ENCODE data around the gene KCNG4.

The KCNG4 gene

GRCh38 chr16:84196727-84197394 is 43.0 kb downstream of the KCNG4 start:
- DNase-seq (ENCODE audit: low read depth in 2 of 2) = no peak
- H3K4me3 ChIP-seq (replicated peaks in 1 of 2; ENCODE audit: low read depth in 2 of 2, low read length in 2 of 2) = no peak overlapping the region

DNA sequence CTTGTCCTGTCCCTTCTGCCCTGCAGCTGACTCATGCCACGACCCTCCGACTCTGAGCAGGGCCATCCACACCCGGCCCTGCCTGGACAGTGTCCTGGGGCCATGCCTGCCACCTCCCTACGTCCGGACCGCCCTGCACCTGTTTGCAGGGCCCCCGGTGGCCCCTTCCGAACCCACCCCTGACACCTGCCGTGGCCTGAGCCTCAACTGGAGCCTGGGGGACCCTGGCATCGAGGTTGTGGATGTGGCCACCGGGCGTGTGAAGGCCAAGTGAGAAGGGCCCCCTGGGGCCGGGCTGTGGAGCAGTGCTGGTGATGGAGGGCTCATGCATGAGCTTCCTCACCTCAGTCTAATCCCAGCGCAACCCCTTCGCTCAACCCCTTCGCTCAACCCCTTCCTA is 43.7 kb downstream of the KCNG4 start:
- no peak for DNase-seq (ENCODE audit: low read depth in 2 of 2)
- TF ChIP-seq, protein P1, sequence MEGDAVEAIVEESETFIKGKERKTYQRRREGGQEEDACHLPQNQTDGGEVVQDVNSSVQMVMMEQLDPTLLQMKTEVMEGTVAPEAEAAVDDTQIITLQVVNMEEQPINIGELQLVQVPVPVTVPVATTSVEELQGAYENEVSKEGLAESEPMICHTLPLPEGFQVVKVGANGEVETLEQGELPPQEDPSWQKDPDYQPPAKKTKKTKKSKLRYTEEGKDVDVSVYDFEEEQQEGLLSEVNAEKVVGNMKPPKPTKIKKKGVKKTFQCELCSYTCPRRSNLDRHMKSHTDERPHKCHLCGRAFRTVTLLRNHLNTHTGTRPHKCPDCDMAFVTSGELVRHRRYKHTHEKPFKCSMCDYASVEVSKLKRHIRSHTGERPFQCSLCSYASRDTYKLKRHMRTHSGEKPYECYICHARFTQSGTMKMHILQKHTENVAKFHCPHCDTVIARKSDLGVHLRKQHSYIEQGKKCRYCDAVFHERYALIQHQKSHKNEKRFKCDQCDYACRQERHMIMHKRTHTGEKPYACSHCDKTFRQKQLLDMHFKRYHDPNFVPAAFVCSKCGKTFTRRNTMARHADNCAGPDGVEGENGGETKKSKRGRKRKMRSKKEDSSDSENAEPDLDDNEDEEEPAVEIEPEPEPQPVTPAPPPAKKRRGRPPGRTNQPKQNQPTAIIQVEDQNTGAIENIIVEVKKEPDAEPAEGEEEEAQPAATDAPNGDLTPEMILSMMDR (IDR thresholded peaks at IDR 0.05; ENCODE audit: low read depth, low read length) = no peak
- no peak overlapping the region for H3K4me3 ChIP-seq (replicated peaks in 1 of 2; ENCODE audit: low read depth in 2 of 2, low read length in 2 of 2)

More at GRCh38 chr16:84196727-84197394, 43.0 kb downstream of the KCNG4 start:
- TF ChIP-seq, protein P1 (IDR thresholded peaks at IDR 0.05; ENCODE audit: low read depth, low read length) = no peak

GRCh38 chr16:84195201-84196093 is 44.4 kb downstream of the KCNG4 start:
- no peak overlapping the region for H3K4me3 ChIP-seq (replicated peaks in 1 of 2; ENCODE audit: low read depth in 2 of 2, low read length in 2 of 2)
- DNase-seq (ENCODE audit: low read depth in 2 of 2) = no peak
- TF ChIP-seq, protein P1 (IDR thresholded peaks at IDR 0.05; ENCODE audit: low read depth, low read length) = no peak

- H3K4me3 ChIP-seq (replicated peaks in 1 of 2; ENCODE audit: low read depth in 2 of 2, low read length in 2 of 2) = no peak overlapping the region
- TF ChIP-seq, protein P1 (IDR thresholded peaks at IDR 0.05; ENCODE audit: low read depth, low read length) = no peak
- DNase-seq (ENCODE audit: low read depth in 2 of 2) = no peak
Measured at GRCh38 chr16:84194470-84195200, 45.2 kb downstream of the KCNG4 start.

DNA sequence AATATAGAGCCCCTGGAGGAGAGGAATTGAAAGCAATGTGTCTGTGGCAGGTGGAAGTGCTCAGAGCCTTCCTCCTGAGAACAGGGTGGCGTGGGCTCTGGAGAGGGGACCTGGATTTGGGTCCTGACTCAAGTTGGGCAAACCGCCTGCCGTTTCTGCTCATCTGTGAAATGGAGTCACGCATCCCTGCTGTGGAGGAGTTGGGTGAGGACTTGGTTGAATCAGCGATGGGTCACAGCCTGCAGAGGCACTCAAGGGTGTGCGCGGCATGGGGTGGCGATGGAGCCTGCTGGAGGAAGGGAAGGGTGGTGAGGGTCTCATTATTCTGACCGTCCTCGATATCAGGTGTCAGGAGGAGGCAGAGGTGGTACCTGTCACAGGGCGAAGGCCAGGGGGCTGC is 45.8 kb downstream of the KCNG4 start:
- TF ChIP-seq, protein P1 (IDR thresholded peaks at IDR 0.05; ENCODE audit: low read depth, low read length) = no peak
- no peak for DNase-seq (ENCODE audit: low read depth in 2 of 2)
- H3K4me3 ChIP-seq (replicated peaks in 1 of 2; ENCODE audit: low read depth in 2 of 2, low read length in 2 of 2) = no peak overlapping the region

GRCh38 chr16:84193480-84193879 is 46.3 kb downstream of the KCNG4 start:
- TF ChIP-seq, protein P1 (IDR thresholded peaks at IDR 0.05; ENCODE audit: low read depth, low read length) = no peak
- DNase-seq (ENCODE audit: low read depth in 2 of 2) = no peak
- no peak overlapping the region for H3K4me3 ChIP-seq (replicated peaks in 1 of 2; ENCODE audit: low read depth in 2 of 2, low read length in 2 of 2)

All from cardiac fibroblast (primary cell).